ENCODE results near the gene AADAT.
A peak's percentile ranks its signal among the peaks of the same experiment; 100 is the strongest.
"Not testable (repeated sequence)": the region's sequence is repeated elsewhere in the genome, so short reads cannot be mapped to it uniquely, and the experiment has no call there.

Gene AADAT

GRCh38 chr4:170088716-170089115 lies 1.0 kb downstream of the AADAT start:
- no peak for DNase-seq

GRCh38 chr4:170087163-170087700 lies 2.5 kb downstream of the AADAT start:
- no peak for DNase-seq

DNA sequence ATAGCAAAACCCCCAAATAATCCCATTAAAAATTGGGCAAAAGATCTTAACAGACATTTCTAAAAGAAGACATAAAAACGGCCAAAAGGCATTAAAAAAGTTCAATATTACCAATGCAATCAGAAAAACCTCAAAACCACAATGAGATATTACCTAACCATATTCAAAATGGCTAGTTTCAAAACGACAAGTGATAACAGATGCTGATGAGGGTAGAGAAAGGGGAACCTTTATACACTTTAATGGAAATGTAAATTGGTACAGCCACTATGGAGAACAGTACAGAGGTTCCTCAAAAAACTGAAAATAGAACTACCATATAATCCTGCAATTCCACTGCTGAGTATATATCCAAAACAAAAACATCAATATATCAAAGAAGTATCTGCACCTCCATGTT lies 6.2 kb downstream of the AADAT start:
- DNase-seq: no peak

- DNase-seq: no peak
These were observed 9.3 kb downstream of the AADAT start for GRCh38 chr4:170080496-170080895.

- DNase-seq: no peak
These were observed 9.8 kb downstream of the AADAT start for GRCh38 chr4:170079981-170080380.

DNA sequence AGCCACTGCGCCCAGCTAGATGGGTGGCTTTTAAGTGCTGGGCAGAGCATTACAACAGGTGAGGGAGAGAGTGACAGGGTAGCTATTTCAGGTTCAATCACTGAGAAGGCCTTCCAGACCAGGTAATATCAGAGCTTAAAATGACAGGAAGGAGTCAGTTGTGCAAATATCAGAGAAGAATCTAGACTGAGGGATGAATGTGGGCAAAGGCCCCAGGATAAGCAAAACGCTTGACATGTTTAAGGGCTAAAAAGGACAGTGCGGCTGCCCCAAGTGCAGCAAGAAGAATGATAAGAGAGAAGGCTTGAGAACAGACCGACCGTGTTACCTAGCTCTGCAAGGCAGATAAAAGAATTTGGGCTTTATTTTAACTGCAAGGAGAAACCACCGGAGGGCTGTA lies 18.6 kb downstream of the AADAT start:
- no peak for DNase-seq

DNA sequence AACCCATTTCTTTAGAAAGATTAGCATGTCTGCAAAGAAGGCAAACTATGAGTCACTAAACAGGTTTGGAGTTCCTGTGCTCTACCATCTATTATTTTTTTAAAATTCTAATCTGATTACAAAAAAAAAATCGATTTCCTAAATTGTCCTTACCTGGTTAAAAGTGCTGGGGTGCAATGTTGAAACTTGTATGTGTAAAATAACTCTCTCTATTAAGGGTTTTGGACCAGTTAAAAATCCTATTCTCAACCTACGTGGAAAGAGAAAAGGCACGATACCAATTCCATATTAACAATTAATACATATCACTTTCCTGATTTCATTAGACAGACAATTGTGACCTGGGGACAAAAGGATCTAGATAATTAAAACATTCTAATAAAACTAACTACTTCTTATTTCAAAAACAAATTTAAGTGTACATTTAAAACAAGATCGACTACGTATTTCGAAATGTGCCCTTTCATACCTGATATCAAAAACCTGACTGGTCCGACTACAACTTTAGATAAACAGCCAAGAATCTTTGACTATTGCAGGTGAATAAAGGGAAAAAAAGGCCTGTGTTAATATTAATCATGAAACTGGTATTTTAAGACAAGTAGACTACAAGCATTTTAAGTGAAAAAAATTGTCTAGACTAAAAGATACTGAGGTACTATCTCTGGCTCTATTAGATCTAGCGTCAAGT lies 21.2 kb downstream of the AADAT start:
- DNase-seq: no peak

DNA sequence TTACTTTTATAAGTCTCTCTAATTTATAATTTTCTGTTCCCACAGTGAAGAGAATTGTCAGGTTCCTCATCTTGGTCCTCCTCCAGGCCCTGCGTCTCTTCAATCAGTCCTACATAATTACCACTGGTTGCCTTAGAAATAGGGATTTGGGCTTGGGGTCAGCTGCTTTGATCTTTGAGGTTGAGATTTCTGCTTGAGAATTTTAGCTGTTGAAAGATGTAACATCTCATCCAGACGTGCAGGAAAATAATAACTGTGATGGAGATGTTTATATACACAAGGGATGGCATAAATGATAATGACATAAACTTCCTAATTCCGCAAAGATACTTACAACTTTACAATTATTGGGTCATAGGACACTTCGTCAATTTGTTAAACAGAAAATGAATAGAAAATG lies 30.3 kb downstream of the AADAT start:
- DNase-seq: no peak

GRCh38 chr4:170058826-170059225 lies 30.9 kb downstream of the AADAT start:
- DNase-seq: no peak

DNA sequence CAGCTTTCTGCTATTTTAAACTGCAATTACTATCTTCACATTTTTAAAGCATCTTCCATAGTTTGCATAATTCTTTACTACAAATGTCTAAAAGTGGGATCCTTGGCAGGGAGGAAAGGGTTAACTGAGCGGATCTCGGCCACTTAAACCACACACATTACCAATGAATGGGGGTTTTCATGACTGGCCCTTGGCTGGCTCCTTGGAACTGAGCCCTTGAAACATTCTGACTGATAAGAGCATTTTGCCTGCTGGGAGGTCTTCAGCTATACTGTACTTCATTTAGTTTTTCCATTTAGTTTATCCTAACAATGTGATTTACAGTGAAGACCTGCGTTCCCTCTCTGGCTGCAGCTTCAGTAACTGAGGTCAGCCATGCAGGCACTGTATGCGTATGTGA lies 31.9 kb downstream of the AADAT start:
- DNase-seq: no peak

- no peak for DNase-seq
These were observed 36.8 kb downstream of the AADAT start for GRCh38 chr4:170052919-170053318.

DNA sequence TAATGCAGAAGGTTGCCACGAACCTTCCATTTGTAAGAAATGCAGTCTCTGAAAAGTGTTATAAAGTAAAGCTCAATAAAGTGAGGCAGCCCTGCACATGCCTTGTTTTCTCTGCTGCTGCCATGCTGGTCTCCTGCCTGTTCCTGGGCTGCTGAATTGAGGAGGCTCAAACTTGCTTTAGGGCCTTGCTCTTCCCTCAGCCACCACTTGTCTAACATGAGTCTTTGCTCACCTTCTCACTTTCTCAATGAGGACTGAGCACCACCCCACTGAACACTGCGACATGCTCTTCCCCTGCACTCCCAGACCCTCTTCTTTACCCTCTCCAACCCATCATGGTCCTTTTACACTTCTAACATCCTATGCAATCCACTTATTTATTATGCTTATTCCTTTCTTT lies 38.4 kb downstream of the AADAT start:
- no peak for DNase-seq

DNA sequence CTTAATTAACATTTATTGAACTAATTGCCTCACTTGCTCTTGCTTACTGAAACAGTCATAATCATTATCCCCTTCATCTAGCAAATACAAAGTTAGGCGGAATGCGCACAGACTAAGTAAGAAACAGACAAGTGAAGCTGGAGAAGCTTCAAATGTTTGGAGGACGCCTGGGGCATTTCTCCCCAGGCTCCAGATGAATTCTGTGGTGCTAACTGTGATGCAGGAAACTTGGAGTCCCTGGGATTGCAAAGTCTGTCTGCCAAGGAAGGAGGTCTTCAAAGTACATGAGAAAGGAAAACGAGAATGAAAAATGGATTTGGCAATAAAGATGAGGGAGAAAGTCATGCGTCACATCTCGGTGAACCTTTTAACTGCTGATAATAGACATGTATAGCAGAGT lies 40.0 kb downstream of the AADAT start:
- DNase-seq: no peak

GRCh38 chr4:170047771-170048354 lies 41.9 kb downstream of the AADAT start:
- peak; percentile 14 for DNase-seq

DNA sequence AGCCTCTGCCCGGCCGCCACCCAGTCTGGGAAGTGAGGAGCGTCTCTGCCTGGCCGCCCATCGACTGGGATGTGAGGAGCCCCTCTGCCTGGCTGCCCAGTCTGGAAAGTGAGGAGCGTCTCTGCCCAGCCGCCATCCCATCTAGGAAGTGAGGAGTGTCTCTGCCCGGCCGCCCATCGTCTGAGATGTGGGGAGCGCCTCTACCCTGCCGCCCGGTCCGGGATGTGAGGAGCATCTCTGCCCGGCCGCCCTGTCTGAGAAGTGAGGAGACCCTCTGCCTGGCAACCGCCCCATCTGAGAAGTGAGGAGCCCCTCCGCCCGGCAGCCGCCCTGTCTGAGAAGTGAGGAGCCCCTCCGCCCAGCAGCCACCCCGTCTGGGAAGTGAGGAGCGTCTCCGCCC lies 43.6 kb downstream of the AADAT start:
- not testable (repeated sequence) for DNase-seq

GRCh38 chr4:170040031-170040680 lies 49.6 kb downstream of the AADAT start:
- DNase-seq: no peak

DNA sequence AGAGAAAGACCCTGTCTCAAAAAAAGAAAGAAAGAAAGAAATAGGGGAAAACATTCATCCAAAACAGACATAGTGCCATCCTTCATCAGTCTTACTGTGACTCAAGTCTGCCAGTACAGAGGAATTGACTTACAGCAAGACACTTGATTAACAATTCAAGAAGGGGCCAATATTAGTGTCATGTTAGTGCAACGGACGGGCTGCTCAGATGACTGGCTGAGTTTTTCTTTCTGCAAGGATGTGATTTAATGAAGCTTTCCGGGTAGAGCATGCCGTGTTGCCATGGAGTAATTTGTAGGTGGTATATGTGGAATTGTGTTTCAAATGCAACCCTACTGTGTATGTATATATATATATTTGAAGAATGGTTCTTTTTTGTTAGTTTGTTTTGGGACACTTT lies 51.0 kb downstream of the AADAT start:
- DNase-seq: no peak

DNA sequence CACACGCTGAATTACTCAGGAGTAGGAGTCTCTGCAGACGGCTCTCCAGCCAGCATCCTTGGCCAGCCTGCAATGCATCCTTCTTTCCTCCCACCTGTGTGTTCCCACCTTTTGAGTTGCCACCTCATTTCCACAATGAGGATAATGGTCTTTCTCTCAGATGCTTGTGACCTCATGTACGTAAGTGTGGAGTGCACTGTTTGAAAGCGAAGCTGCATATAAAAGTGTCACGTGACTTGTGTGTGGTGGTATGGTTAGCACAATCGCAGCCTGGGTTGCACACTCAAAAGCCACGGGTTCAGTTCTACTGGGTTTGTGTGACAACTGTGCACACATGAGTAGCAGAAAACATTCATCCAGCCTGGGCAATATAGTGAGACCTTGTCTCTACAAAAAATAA lies 51.5 kb downstream of the AADAT start:
- no peak for DNase-seq

DNA sequence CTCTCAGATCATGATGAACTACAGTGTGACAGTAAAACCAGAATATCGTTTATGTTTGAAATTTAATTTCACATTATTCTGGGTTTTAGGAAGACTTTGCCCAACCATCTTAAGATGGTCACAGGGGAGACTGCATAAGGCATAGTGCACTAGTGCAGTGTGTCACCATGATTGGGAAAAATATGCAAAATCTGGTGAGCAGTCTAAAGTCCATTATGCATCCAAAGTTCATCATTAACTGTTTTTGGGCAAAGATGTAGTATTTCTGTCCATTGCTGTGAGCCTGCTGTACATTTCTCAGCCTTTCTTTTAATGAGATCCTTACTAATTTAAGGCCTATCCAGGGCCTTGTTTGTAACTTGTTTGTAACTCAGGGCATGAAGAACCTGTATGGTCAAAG lies 52.3 kb downstream of the AADAT start:
- no peak for DNase-seq

- DNase-seq: no peak
These were observed 53.9 kb downstream of the AADAT start for GRCh38 chr4:170035845-170036244.

DNA sequence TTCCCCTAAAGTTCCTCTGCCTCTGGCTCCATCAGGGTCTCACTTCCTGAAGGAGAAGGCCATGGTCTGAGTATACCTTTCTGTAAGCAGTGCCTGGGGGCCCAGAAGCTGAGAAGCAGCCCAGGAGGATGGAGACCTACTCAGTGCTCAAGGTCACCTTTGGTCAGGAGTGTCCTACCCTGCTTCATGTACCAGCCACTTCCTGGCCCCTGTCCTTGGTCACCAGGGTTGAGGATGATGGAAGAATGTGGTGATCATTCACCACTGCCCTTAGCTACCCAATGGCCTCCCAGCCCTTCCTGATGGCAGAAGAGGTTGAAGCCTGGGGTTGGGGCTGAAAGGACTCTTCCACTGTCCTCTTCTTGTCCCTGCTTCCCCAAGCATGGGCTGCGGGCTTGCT lies 54.5 kb downstream of the AADAT start:
- no peak for DNase-seq

DNA sequence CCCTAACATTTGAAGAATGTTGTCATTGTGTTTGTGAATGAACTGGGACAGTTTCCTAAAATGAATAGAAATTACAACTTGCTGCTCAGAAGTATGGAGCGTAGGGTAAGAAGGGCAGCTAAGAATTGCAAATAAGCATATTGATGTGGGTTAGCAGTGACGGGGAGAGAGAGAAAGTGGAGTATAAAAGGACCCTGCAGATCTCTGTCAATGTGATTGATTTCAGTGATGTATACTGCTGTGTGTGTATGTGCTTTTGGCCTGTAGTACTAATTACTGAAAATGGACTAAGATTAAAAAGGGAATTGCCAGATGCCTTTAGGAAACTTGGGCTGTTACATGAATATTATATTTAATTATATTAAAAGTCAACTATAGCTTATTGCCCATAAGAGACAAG lies 55.8 kb downstream of the AADAT start:
- no peak for DNase-seq

GRCh38 chr4:170030121-170030520 lies 59.6 kb downstream of the AADAT start:
- no peak for DNase-seq

DNA sequence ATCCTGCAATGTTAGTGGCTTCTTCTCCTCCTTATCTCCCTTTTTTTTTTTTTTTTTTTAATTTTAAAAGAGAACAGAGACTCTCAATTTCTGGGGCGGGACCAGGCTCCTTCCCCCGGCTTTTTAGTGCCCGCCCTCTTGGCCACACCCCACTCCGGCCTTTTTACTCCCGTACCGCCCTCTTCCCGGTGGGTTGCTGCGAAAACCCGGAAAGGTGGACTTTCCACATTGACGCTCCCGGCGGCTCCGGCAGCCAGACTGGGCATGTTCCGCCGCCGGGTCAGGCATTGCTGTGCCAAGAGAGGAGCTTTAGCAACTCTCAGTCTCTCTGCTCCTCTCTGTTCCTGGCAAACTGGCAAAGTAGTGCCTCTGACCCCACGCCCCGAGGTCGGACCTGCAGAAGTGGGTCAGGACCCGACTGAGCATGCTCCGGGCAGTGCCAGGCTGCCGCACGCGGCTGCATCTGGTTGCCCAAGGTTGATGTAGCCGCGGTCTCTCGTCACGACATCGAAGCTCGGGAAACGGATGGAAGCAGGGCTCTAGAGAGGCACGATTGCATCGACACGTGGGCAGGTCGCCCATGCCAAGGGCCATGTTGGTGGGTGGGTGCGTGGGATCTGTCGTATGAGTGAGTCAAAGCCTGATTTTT lies 62.5 kb downstream of the AADAT start:
- peak; percentile 61 for DNase-seq
